Measurements from ENCODE around the gene PROZ.

PROZ gene

GRCh38 chr13:113187263-113187669 is 28.8 kb downstream of the PROZ start:
- Histone ChIP-seq H2AFZ (ENCODE audit: low read depth, low read length) (no peak overlapping the region), H3K36me3 (replicated peaks; ENCODE audit: low read depth, low read length) (peaks cover 62% of the 10 kb centered on the region), H3K4me2 (ENCODE audit: low read length) (no peak overlapping the region), H3K4me3 (ENCODE audit: low read length) (no peak overlapping the region), H3K27me3 (ENCODE audit: low read depth, low read length) (no peaks in the 10 kb centered on the region), H4K20me1 (ENCODE audit: insufficient read depth, low read length) (0 out of 2 replicates have a peak, but pooled peaks cover 3% of the 10 kb centered on the region), H3K4me1 (ENCODE audit: low read length) (no peaks in the 10 kb centered on the region), H3K9ac (ENCODE audit: low read length) (no peak overlapping the region), H3K27ac (ENCODE audit: low read length) (no peak overlapping the region), H3K79me2 (ENCODE audit: low read length) (peaks cover 10% of the 10 kb centered on the region), H3K9me3 (ENCODE audit: insufficient read depth, low read length) (no peaks in the 10 kb centered on the region)
- no peak for TF ChIP-seq EZH2phosphoT487 (IDR thresholded peaks at IDR 0.05; ENCODE audit: low read depth)

GRCh38 chr13:113187883-113188665 is 29.6 kb downstream of the PROZ start:
- TF ChIP-seq EZH2phosphoT487 (IDR thresholded peaks at IDR 0.05; ENCODE audit: low read depth) (no peak), CTCF (IDR thresholded peaks at IDR 0.05; ENCODE audit: low read depth, low read length) (no peak)
- H3K9me3 ChIP-seq (ENCODE audit: insufficient read depth, low read length): no peaks in the 10 kb centered on the region
- peaks cover 69% of the 10 kb centered on the region for H3K36me3 ChIP-seq (replicated peaks; ENCODE audit: low read depth, low read length)
- H4K20me1 ChIP-seq (ENCODE audit: insufficient read depth, low read length): 0 out of 2 replicates have a peak, but pooled peaks cover 3% of the 10 kb centered on the region
- H3K27me3 ChIP-seq (ENCODE audit: low read depth, low read length): no peaks in the 10 kb centered on the region
- H3K27ac ChIP-seq (ENCODE audit: low read length): no peak overlapping the region
- H3K4me1 ChIP-seq (ENCODE audit: low read length): no peaks in the 10 kb centered on the region
- H2AFZ ChIP-seq (ENCODE audit: low read depth, low read length): no peak overlapping the region
- no peak overlapping the region for H3K4me3 ChIP-seq (ENCODE audit: low read length)
- no peak overlapping the region for H3K4me2 ChIP-seq (ENCODE audit: low read length)
- no peak overlapping the region for H3K9ac ChIP-seq (ENCODE audit: low read length)
- H3K79me2 ChIP-seq (ENCODE audit: low read length): peaks cover 10% of the 10 kb centered on the region

- Histone ChIP-seq H2AFZ (ENCODE audit: low read depth, low read length) (no peak overlapping the region), H3K4me2 (ENCODE audit: low read length) (no peak overlapping the region), H3K27me3 (ENCODE audit: low read depth, low read length) (no peaks in the 10 kb centered on the region), H3K36me3 (replicated peaks; ENCODE audit: low read depth, low read length) (peaks cover 70% of the 10 kb centered on the region), H3K9me3 (ENCODE audit: insufficient read depth, low read length) (no peaks in the 10 kb centered on the region), H3K27ac (ENCODE audit: low read length) (no peak overlapping the region), H3K4me1 (ENCODE audit: low read length) (no peaks in the 10 kb centered on the region), H3K4me3 (ENCODE audit: low read length) (no peak overlapping the region), H3K79me2 (ENCODE audit: low read length) (peaks cover 6% of the 10 kb centered on the region), H4K20me1 (ENCODE audit: insufficient read depth, low read length) (0 out of 2 replicates have a peak, but pooled peaks cover 3% of the 10 kb centered on the region), H3K9ac (ENCODE audit: low read length) (no peak overlapping the region)
- TF ChIP-seq CTCF (IDR thresholded peaks at IDR 0.05; ENCODE audit: low read depth, low read length) (no peak), EZH2phosphoT487 (IDR thresholded peaks at IDR 0.05; ENCODE audit: low read depth) (no peak)
These were observed 31.7 kb downstream of the PROZ start for GRCh38 chr13:113190181-113190580.

GRCh38 chr13:113192279-113192678 is 33.8 kb downstream of the PROZ start:
- no peaks in the 10 kb centered on the region for H3K27me3 ChIP-seq (ENCODE audit: low read depth, low read length)
- no peak overlapping the region for H2AFZ ChIP-seq (ENCODE audit: low read depth, low read length)
- H3K79me2 ChIP-seq (ENCODE audit: low read length): no peaks in the 10 kb centered on the region
- no peak overlapping the region for H3K27ac ChIP-seq (ENCODE audit: low read length)
- H3K4me1 ChIP-seq (ENCODE audit: low read length): no peaks in the 10 kb centered on the region
- H3K4me2 ChIP-seq (ENCODE audit: low read length): no peak overlapping the region
- no peak overlapping the region for H3K9ac ChIP-seq (ENCODE audit: low read length)
- no peak overlapping the region for H3K4me3 ChIP-seq (ENCODE audit: low read length)
- 0 out of 2 replicates have a peak, but pooled peaks cover 5% of the 10 kb centered on the region for H4K20me1 ChIP-seq (ENCODE audit: insufficient read depth, low read length)
- H3K36me3 ChIP-seq (replicated peaks; ENCODE audit: low read depth, low read length): peaks cover 81% of the 10 kb centered on the region
- TF ChIP-seq CTCF (IDR thresholded peaks at IDR 0.05; ENCODE audit: low read depth, low read length) (no peak), EZH2phosphoT487 (IDR thresholded peaks at IDR 0.05; ENCODE audit: low read depth) (no peak)
- no peaks in the 10 kb centered on the region for H3K9me3 ChIP-seq (ENCODE audit: insufficient read depth, low read length)
